Vagina (tissue), 2 donors: ENCODE results near the gene AKR1D1. TPM values are rescaled to one million over a fixed set of nuclear protein-coding genes. Genes with fewer than 3 reads are reported as not detected.
"Not testable (repeated sequence)": the region's sequence is repeated elsewhere in the genome, so short reads cannot be mapped to it uniquely, and the experiment has no call there.

Experiments
- DNase-seq, 2 donors: peaks; one replicate each; pipeline ENCODE4 v3.0.0-alpha.2; 2017; ENCODE audit errors: extremely low spot score in 2 of 2
- H3K27ac ChIP-seq: fragments of 200-600 bp; sonication (generic); one replicate; pipeline ENCODE4 v1.5.1; 2019
- H3K27me3 ChIP-seq: fragments of 200-600 bp; sonication (generic); one replicate; pipeline ENCODE4 v1.5.1; 2019
- H3K36me3 ChIP-seq, 2 donors: fragments of 200-600 bp; sonication (generic); one replicate each; pipeline ENCODE4 v1.5.1; 2017 to 2019
- H3K4me1 ChIP-seq: fragments of 200-600 bp; sonication (generic); one replicate; pipeline ENCODE4 v1.5.1; 2019
- H3K4me3 ChIP-seq, 2 donors: fragments of 200-600 bp; sonication (generic); 1 replicate in 1 of 2; 2 replicates in 1 of 2; pipeline ENCODE4 v1.5.1; 2016 to 2019
- H3K9me3 ChIP-seq: fragments of 200-600 bp; sonication (generic); one replicate; pipeline ENCODE4 v1.5.1; 2019
- POLR2A ChIP-seq, 2 donors: fragments of 450-650 bp; IDR thresholded peaks; one replicate each; pipeline ENCODE4 v1.6.1; 2017; ENCODE audit warnings: antibody characterized with exemption in 2 of 2, mild to moderate bottlenecking in 2 of 2, moderate library complexity in 2 of 2
- POLR2AphosphoS5 ChIP-seq, 2 donors: sonication (generic); formaldehyde crosslinking; IDR thresholded peaks; one replicate each; pipeline ENCODE4 v1.9.0; 2017; ENCODE audit warnings: antibody characterized with exemption in 2 of 2, mild to moderate bottlenecking in 2 of 2, low read depth in 1 of 2; ENCODE audit not compliant: insufficient read depth in 1 of 2
- intact Hi-C: fragments of 100-400 bp; cut with DNase I; formaldehyde crosslinking; loops from one replicate; pipeline ENCODE4 v1.15.1; 2023
- total RNA-seq: library from RNA; depleted of rRNA; stranded (reverse); fragments of >200 nt; gene quantifications from one replicate; pipeline ENCODE4 v1.2.3, GENCODE V29; 2016
- TF ChIP-seq, protein P1 (sequence below), 3 experiments: fragments of 450-650 bp in 2 of 3; fragments of 200-600 bp in 1 of 3; sonication (generic) in 1 of 3; IDR thresholded peaks; one replicate each; pipeline ENCODE4 v1.5.1; 2017 to 2019; ENCODE audit warnings: antibody characterized with exemption in 3 of 3, mild to moderate bottlenecking in 2 of 3, moderate library complexity in 2 of 3

AKR1D1 gene
- total RNA-seq, 1 donor from 2014 or later, result not detected

DNA sequence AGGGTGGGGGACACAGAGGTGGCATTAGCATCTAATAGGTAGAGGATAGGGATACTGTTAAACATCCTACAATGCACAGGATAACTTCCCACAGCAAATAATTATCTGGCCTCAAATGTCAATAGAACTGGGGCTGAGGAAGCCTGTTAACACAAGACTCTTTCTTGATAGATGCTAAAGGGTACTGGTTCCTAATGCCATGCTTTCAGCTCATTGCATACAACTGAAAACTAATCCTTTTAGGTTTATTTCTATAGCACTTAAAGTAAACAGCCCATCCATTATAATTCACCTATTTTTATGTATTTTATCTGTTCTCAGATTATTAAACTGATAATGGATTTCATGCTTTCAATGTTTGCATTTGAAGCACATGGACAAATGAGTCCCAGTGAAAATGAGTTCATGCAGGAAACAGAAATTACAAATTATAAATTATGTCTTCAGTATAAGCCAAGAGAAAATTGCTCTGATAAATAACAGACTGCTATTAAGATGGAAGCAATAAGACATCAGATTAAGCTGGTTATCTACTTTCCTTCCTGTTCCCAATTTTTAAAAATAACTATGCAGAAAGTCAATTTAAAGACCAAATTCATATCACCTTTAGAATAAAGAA, 66.4 kb downstream of the AKR1D1 start:
- H3K36me3 ChIP-seq, result no peaks in the 10 kb centered on the region
- H3K4me3 ChIP-seq, result no peak overlapping the region
- intact Hi-C loops, result no loop called here
- H3K27ac ChIP-seq, result no peak overlapping the region
- TF ChIP-seq POLR2AphosphoS5 (IDR thresholded peaks at IDR 0.05; ENCODE audit: insufficient read depth in 1 of 2, low read depth in 1 of 2), result no peak
- TF ChIP-seq, protein P1, sequence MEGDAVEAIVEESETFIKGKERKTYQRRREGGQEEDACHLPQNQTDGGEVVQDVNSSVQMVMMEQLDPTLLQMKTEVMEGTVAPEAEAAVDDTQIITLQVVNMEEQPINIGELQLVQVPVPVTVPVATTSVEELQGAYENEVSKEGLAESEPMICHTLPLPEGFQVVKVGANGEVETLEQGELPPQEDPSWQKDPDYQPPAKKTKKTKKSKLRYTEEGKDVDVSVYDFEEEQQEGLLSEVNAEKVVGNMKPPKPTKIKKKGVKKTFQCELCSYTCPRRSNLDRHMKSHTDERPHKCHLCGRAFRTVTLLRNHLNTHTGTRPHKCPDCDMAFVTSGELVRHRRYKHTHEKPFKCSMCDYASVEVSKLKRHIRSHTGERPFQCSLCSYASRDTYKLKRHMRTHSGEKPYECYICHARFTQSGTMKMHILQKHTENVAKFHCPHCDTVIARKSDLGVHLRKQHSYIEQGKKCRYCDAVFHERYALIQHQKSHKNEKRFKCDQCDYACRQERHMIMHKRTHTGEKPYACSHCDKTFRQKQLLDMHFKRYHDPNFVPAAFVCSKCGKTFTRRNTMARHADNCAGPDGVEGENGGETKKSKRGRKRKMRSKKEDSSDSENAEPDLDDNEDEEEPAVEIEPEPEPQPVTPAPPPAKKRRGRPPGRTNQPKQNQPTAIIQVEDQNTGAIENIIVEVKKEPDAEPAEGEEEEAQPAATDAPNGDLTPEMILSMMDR (IDR thresholded peaks at IDR 0.05), result no peak
- no peak for TF ChIP-seq POLR2A (IDR thresholded peaks at IDR 0.05)
- DNase-seq, result no peak
- H3K9me3 ChIP-seq, result no peaks in the 10 kb centered on the region
- H3K4me1 ChIP-seq, result no peaks in the 10 kb centered on the region
- no peaks in the 10 kb centered on the region for H3K27me3 ChIP-seq

DNA sequence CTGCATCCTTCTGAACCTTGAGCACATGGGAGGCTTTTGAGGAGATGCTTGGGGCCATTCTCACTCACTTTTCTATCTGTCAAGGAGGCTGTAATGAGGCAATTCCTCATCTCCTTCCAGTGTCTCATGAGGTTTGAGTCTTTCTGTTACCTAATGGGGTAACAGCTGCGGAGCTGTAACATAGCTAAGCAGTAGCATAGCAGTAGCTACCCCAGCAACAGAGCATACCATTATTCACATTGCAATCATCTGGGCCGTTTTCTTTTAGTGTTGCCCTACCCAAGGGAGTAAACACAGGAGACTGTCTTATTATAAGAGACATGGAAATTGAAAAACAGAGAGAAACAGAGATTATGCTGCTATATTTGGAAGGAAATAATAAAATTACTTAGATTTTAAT, 68.7 kb downstream of the AKR1D1 start:
- DNase-seq, result no peak
- TF ChIP-seq POLR2A (IDR thresholded peaks at IDR 0.05) (no peak), POLR2AphosphoS5 (IDR thresholded peaks at IDR 0.05; ENCODE audit: insufficient read depth in 1 of 2, low read depth in 1 of 2) (no peak)
- TF ChIP-seq, protein P1 (IDR thresholded peaks at IDR 0.05), result no peak
- intact Hi-C loops, result no loop called here
- Histone ChIP-seq H3K4me3 (no peak overlapping the region), H3K9me3 (no peaks in the 10 kb centered on the region), H3K27me3 (no peaks in the 10 kb centered on the region), H3K36me3 (no peaks in the 10 kb centered on the region), H3K27ac (no peak overlapping the region), H3K4me1 (no peaks in the 10 kb centered on the region)

DNA sequence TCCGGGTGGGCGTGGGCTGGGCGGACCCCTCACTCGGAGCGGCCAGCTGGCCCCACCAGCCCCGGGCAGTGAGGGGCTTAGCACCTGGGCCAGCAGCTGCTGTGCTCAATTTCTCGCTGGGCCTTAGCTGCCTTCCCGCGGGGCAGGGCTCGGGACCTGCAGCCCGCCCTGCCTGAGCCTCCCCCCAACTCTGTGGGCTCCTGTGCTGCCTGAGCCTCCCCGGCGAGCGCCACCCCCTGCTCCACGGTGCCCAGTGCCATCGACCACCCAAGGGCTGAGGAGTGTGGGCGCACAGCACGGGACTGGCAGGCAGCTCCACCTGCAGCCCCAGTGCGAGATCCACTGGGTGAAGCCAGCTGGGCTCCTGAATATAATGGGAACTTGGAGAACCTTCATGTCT, 70.0 kb downstream of the AKR1D1 start:
- DNase-seq, H3K4me1 ChIP-seq, H3K4me3 ChIP-seq, H3K36me3 ChIP-seq, H3K27me3 ChIP-seq, H3K27ac ChIP-seq, intact Hi-C loops, H3K9me3 ChIP-seq: not testable (repeated sequence)

DNA sequence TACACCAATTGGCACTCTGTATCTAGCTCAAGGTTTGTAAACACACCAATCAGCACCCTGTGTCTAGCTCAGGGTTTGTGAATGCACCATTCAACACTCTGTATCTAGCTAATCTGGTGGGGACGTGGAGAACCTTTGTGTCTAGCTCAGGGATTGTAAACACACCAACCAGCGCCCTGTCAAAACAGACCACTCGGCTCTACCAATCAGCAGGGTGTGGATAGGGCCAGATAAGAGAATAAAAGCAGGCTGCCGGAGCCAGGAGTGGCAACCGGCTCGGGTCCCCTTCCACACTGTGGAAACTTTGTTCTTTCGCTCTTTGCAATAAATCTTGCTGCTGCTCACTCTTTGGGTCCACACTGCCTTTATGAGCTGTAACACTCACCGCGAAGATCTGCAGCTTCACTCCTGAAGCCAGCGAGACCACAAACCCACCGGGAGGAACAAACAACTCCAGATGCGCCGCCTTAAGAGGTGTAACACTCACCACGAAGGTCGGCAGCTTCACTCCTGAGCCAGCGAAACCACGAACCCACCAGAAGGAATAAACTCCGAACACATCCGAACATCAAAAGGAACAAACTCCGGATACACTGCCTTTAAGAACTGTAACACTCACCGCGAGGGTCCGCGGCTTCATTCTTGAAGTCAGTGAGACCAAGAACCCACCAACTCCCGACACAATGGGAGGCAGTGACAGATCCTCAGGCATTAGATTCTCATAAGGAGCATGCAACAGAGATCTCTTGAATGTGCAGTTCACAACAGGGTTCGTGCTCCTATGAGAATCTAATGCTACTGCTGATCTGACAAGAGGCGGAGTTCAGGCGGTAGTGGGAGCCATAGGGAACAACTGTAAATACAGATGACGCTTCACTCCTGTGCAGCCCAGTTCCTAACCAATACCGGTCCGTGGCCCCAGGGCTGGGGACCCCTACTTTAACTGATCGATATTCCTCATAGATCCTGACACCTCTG, 70.8 kb downstream of the AKR1D1 start:
- H3K9me3 ChIP-seq, intact Hi-C loops, H3K36me3 ChIP-seq, H3K27ac ChIP-seq, H3K4me1 ChIP-seq, DNase-seq, H3K27me3 ChIP-seq, H3K4me3 ChIP-seq: not testable (repeated sequence)

DNA sequence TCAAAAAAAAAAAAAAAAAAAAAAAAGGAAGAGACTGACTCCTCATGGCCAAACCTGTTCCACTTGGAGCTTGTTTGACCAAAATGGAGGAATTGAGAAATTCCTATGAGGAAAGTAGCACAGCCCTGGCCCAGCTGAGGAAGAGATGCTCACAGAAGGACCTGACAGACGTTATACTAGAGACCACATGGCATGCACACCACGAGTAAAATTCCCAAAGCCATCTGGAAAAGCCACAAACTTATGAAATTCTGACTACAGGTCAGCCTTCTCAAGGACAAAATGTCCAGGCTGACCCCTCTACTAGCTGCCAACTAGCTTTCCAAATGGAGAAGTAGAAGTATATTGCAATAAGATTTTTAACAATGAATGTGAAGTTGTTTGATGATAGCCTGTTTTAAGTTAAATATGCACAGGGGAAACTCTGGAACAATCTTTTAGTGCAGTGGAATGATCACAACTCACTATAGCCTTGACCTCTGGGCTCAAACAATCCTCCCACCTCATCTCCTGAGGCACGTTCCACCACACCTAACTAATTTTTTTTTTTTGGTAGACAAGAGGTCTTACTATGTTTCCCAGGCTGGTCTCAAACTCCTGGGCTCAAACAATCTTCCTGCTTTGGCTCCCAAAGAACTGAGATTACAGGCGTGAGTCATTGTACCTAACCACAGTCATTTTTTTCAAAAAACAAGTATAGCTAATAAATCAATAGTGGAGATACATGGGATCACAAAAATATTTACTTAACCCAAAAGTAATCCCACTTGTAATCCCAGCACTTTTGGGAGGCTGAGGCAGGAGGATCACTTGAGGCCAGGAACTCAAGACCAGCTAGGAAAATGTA, 75.7 kb downstream of the AKR1D1 start:
- no peak for DNase-seq
- Histone ChIP-seq H3K27ac (no peak overlapping the region), H3K4me3 (no peak overlapping the region), H3K36me3 (no peaks in the 10 kb centered on the region), H3K4me1 (no peaks in the 10 kb centered on the region), H3K27me3 (no peaks in the 10 kb centered on the region), H3K9me3 (no peaks in the 10 kb centered on the region)
- intact Hi-C loops, result loop anchor here (5.0 kb wide), 1 partner anchor 1745 kb away; no protein-coding TSS in a partner anchor
- TF ChIP-seq POLR2A (IDR thresholded peaks at IDR 0.05), result no peak
- TF ChIP-seq POLR2AphosphoS5 (IDR thresholded peaks at IDR 0.05; ENCODE audit: insufficient read depth in 1 of 2, low read depth in 1 of 2), result no peak
- TF ChIP-seq, protein P1 (IDR thresholded peaks at IDR 0.05), result no peak
